ENCODE measurements around the gene NOVA2.

Gene NOVA2

GRCh38 chr19:46014941-46015686 lies 41.4 kb upstream of the NOVA2 start:
- no peaks in the 10 kb centered on the region for H3K27me3 ChIP-seq (ENCODE audit: insufficient read depth, low read length)
- no peak overlapping the region for H3K27ac ChIP-seq (ENCODE audit: low read depth, low read length, poor library complexity, severe bottlenecking)
- no peak overlapping the region for H3K4me3 ChIP-seq (ENCODE audit: low read depth, low read length, poor library complexity, severe bottlenecking)
- H3K79me2 ChIP-seq (ENCODE audit: insufficient read depth, low read length) = no peaks in the 10 kb centered on the region
- H3K9me2 ChIP-seq (ENCODE audit: low read depth, low read length) = no peaks in the 10 kb centered on the region
- H3K36me3 ChIP-seq (ENCODE audit: insufficient read depth, low read length) = peaks cover 8% of the 10 kb centered on the region; the same call in 1 of the 2 replicates
- H3F3A ChIP-seq (ENCODE audit: insufficient read depth, low read length) = 0 out of 2 replicates have a peak, but pooled peaks cover 4% of the 10 kb centered on the region
- H4K20me1 ChIP-seq (ENCODE audit: insufficient read depth, low read length) = no peaks in the 10 kb centered on the region
- no peak overlapping the region for H3K9ac ChIP-seq (ENCODE audit: low read length)
- H3K9me3 ChIP-seq (ENCODE audit: low read length) = no peaks in the 10 kb centered on the region
- H2AFZ ChIP-seq (ENCODE audit: low read length) = no peak overlapping the region
- no peak overlapping the region for H3K4me2 ChIP-seq (ENCODE audit: low read length)
- H3K4me1 ChIP-seq (ENCODE audit: insufficient read depth, low read length, severe bottlenecking) = peaks cover 16% of the 10 kb centered on the region
- no peak for TF ChIP-seq EZH2 (IDR thresholded peaks at IDR 0.05; ENCODE audit: borderline replicate concordance, low read length)
- TF ChIP-seq CTCF (IDR thresholded peaks at IDR 0.05; ENCODE audit: low read length) = no peak

- Histone ChIP-seq H3K27me3 (ENCODE audit: insufficient read depth, low read length) (no peaks in the 10 kb centered on the region), H3F3A (ENCODE audit: insufficient read depth, low read length) (0 out of 2 replicates have a peak, but pooled peaks cover 4% of the 10 kb centered on the region), H3K9me2 (ENCODE audit: low read depth, low read length) (no peaks in the 10 kb centered on the region), H3K4me1 (ENCODE audit: insufficient read depth, low read length, severe bottlenecking) (peaks cover 16% of the 10 kb centered on the region), H3K9me3 (ENCODE audit: low read length) (no peaks in the 10 kb centered on the region), H3K79me2 (ENCODE audit: insufficient read depth, low read length) (no peaks in the 10 kb centered on the region), H3K9ac (ENCODE audit: low read length) (no peak overlapping the region), H3K36me3 (ENCODE audit: insufficient read depth, low read length) (peaks cover 8% of the 10 kb centered on the region; the same call in 1 of the 2 replicates), H3K27ac (ENCODE audit: low read depth, low read length, poor library complexity, severe bottlenecking) (no peak overlapping the region), H2AFZ (ENCODE audit: low read length) (no peak overlapping the region), H4K20me1 (ENCODE audit: insufficient read depth, low read length) (no peaks in the 10 kb centered on the region), H3K4me2 (ENCODE audit: low read length) (no peak overlapping the region), H3K4me3 (ENCODE audit: low read depth, low read length, poor library complexity, severe bottlenecking) (no peak overlapping the region)
- TF ChIP-seq EZH2 (IDR thresholded peaks at IDR 0.05; ENCODE audit: borderline replicate concordance, low read length) (no peak), CTCF (IDR thresholded peaks at IDR 0.05; ENCODE audit: low read length) (no peak)
Observed at GRCh38 chr19:46014534-46014933, 40.9 kb upstream of the NOVA2 start.

- H4K20me1 ChIP-seq (ENCODE audit: insufficient read depth, low read length) = no peaks in the 10 kb centered on the region
Observed at GRCh38 chr19:46009530-46010510, 36.2 kb upstream of the NOVA2 start.

More at GRCh38 chr19:46009530-46010510, 36.2 kb upstream of the NOVA2 start:
- H3K9me2 ChIP-seq (ENCODE audit: low read depth, low read length) = no peaks in the 10 kb centered on the region
- H3K27ac ChIP-seq (ENCODE audit: low read depth, low read length, poor library complexity, severe bottlenecking) = no peak overlapping the region
- no peaks in the 10 kb centered on the region for H3K27me3 ChIP-seq (ENCODE audit: insufficient read depth, low read length)
- H3K4me1 ChIP-seq (ENCODE audit: insufficient read depth, low read length, severe bottlenecking) = peaks cover 10% of the 10 kb centered on the region
- 0 out of 2 replicates have a peak, but pooled peaks cover 4% of the 10 kb centered on the region for H3F3A ChIP-seq (ENCODE audit: insufficient read depth, low read length)
- H3K36me3 ChIP-seq (ENCODE audit: insufficient read depth, low read length) = peaks cover 4% of the 10 kb centered on the region; the same call in 1 of the 2 replicates
- H3K9me3 ChIP-seq (ENCODE audit: low read length) = no peaks in the 10 kb centered on the region
- no peak overlapping the region for H2AFZ ChIP-seq (ENCODE audit: low read length)
- TF ChIP-seq CTCF (IDR thresholded peaks at IDR 0.05; ENCODE audit: low read length) (peak; percentile 82), EZH2 (IDR thresholded peaks at IDR 0.05; ENCODE audit: borderline replicate concordance, low read length) (no peak)
- no peaks in the 10 kb centered on the region for H3K79me2 ChIP-seq (ENCODE audit: insufficient read depth, low read length)
- no peak overlapping the region for H3K9ac ChIP-seq (ENCODE audit: low read length)
- no peak overlapping the region for H3K4me3 ChIP-seq (ENCODE audit: low read depth, low read length, poor library complexity, severe bottlenecking)
- H3K4me2 ChIP-seq (ENCODE audit: low read length) = no peak overlapping the region

Data from OCI-LY1 (cell line).